ENCODE measurements around the gene OR2T35.

DNA sequence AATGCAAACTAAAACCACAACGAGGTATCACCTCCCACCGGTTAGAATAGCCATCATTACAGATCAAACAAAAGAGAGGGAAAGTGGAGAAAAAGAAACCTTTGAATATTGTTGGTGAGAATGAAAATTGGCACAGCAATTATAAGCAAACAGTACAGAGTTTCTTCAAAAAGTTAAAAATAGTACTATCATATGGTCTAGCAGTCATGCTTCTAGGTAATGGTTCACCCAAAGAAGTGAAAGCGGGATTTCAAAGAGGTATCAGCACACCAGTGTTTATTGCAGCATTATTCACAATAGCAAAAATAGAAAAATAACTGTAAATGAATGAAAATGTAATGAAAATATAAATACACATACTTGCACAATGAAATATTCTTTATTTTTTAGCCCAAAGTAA, 55.7 kb downstream of the OR2T35 start:
- no peak for TF ChIP-seq RAD21 (IDR thresholded peaks at IDR 0.05; ENCODE audit: low read depth)
- TF ChIP-seq EP300 (IDR thresholded peaks at IDR 0.05; ENCODE audit: borderline replicate concordance): no peak
- no peak for TF ChIP-seq TAF1 (IDR thresholded peaks at IDR 0.05; ENCODE audit: low read depth)
- TF ChIP-seq, protein P1, sequence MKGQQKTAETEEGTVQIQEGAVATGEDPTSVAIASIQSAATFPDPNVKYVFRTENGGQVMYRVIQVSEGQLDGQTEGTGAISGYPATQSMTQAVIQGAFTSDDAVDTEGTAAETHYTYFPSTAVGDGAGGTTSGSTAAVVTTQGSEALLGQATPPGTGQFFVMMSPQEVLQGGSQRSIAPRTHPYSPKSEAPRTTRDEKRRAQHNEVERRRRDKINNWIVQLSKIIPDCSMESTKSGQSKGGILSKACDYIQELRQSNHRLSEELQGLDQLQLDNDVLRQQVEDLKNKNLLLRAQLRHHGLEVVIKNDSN (IDR thresholded peaks at IDR 0.05): no peak
- no peak for TF ChIP-seq CEBPB (IDR thresholded peaks at IDR 0.05)
- TF ChIP-seq FOXM1 (IDR thresholded peaks at IDR 0.05; ENCODE audit: borderline replicate concordance, low read depth): no peak
- TF ChIP-seq, protein P2, sequence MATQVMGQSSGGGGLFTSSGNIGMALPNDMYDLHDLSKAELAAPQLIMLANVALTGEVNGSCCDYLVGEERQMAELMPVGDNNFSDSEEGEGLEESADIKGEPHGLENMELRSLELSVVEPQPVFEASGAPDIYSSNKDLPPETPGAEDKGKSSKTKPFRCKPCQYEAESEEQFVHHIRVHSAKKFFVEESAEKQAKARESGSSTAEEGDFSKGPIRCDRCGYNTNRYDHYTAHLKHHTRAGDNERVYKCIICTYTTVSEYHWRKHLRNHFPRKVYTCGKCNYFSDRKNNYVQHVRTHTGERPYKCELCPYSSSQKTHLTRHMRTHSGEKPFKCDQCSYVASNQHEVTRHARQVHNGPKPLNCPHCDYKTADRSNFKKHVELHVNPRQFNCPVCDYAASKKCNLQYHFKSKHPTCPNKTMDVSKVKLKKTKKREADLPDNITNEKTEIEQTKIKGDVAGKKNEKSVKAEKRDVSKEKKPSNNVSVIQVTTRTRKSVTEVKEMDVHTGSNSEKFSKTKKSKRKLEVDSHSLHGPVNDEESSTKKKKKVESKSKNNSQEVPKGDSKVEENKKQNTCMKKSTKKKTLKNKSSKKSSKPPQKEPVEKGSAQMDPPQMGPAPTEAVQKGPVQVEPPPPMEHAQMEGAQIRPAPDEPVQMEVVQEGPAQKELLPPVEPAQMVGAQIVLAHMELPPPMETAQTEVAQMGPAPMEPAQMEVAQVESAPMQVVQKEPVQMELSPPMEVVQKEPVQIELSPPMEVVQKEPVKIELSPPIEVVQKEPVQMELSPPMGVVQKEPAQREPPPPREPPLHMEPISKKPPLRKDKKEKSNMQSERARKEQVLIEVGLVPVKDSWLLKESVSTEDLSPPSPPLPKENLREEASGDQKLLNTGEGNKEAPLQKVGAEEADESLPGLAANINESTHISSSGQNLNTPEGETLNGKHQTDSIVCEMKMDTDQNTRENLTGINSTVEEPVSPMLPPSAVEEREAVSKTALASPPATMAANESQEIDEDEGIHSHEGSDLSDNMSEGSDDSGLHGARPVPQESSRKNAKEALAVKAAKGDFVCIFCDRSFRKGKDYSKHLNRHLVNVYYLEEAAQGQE (IDR thresholded peaks at IDR 0.05; ENCODE audit: low read depth): no peak
- TF ChIP-seq CREB1 (IDR thresholded peaks at IDR 0.05; ENCODE audit: low read depth): no peak
- TF ChIP-seq YY1 (IDR thresholded peaks at IDR 0.05; ENCODE audit: low read depth): no peak
- TF ChIP-seq EGR1 (IDR thresholded peaks at IDR 0.05): no peak
